ENCODE data around the gene ERLEC1.

DNA sequence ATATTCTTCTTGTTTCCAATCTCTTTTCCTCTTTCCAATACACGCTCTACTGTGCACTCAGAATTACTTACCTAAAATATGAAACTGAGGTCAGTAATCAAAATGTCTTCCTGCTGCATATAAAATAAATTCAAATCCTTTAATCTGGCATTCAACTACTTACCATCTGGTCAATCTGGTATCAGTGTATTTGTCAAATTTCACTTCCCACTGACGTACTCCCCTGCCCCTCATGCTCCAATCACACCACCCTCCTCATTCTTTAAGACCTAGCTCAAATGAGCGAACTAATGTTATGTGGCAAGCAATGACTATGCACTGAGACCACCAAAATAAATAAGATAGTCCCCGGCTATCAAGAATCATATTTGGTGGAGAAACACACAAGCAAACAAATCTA is 6.8 kb upstream of the ERLEC1 start:
- TF ChIP-seq TAF1 (conservative IDR thresholded peaks at IDR 0.05) (no peak), GABPA (IDR thresholded peaks at IDR 0.05 in 1 of 2, conservative IDR thresholded peaks at IDR 0.05 in 1 of 2) (no peak)
- TF ChIP-seq, protein P1, sequence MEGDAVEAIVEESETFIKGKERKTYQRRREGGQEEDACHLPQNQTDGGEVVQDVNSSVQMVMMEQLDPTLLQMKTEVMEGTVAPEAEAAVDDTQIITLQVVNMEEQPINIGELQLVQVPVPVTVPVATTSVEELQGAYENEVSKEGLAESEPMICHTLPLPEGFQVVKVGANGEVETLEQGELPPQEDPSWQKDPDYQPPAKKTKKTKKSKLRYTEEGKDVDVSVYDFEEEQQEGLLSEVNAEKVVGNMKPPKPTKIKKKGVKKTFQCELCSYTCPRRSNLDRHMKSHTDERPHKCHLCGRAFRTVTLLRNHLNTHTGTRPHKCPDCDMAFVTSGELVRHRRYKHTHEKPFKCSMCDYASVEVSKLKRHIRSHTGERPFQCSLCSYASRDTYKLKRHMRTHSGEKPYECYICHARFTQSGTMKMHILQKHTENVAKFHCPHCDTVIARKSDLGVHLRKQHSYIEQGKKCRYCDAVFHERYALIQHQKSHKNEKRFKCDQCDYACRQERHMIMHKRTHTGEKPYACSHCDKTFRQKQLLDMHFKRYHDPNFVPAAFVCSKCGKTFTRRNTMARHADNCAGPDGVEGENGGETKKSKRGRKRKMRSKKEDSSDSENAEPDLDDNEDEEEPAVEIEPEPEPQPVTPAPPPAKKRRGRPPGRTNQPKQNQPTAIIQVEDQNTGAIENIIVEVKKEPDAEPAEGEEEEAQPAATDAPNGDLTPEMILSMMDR (IDR thresholded peaks at IDR 0.05; ENCODE audit: low read depth, low read length, missing input control): no peak
- TF ChIP-seq, protein P2, sequence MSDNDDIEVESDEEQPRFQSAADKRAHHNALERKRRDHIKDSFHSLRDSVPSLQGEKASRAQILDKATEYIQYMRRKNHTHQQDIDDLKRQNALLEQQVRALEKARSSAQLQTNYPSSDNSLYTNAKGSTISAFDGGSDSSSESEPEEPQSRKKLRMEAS (IDR thresholded peaks at IDR 0.05): no peak

All from liver (tissue), 3 donors.